NCI-H69 (cell line): ENCODE results near the gene ABCC4.
A peak's percentile ranks its signal among the peaks of the same experiment; 100 is the strongest.

Experiments used
- DNase-seq: peaks from one replicate; lab custom pipeline; 2025; lab: John Stamatoyannopoulos, UW

The ABCC4 gene

GRCh38 chr13:95256091-95256490 lies 45.2 kb downstream of the ABCC4 start:
- no peak for DNase-seq

- no peak for DNase-seq
Measured at GRCh38 chr13:95255072-95255732, 46.0 kb downstream of the ABCC4 start.

GRCh38 chr13:95254339-95254738 lies 46.9 kb downstream of the ABCC4 start:
- no peak for DNase-seq

GRCh38 chr13:95253033-95253432 lies 48.2 kb downstream of the ABCC4 start:
- no peak for DNase-seq

- DNase-seq: no peak
Measured at GRCh38 chr13:95251641-95252040, 49.6 kb downstream of the ABCC4 start.

GRCh38 chr13:95250961-95251360 lies 50.3 kb downstream of the ABCC4 start:
- no peak for DNase-seq

GRCh38 chr13:95248953-95249352 lies 52.3 kb downstream of the ABCC4 start:
- DNase-seq: no peak

- DNase-seq: no peak
Measured at GRCh38 chr13:95247852-95248251, 53.4 kb downstream of the ABCC4 start.

GRCh38 chr13:95247171-95247570 lies 54.1 kb downstream of the ABCC4 start:
- no peak for DNase-seq

- DNase-seq: peak; percentile 55
Measured at GRCh38 chr13:95246292-95247082, 54.8 kb downstream of the ABCC4 start.

GRCh38 chr13:95245071-95245470 lies 56.2 kb downstream of the ABCC4 start:
- DNase-seq: no peak

- DNase-seq: no peak
Measured at GRCh38 chr13:95243207-95243606, 58.0 kb downstream of the ABCC4 start.

- DNase-seq: no peak
Measured at GRCh38 chr13:95241321-95241720, 59.9 kb downstream of the ABCC4 start.

- DNase-seq: no peak
Measured at GRCh38 chr13:95239283-95239682, 62.0 kb downstream of the ABCC4 start.

- DNase-seq: no peak
Measured at GRCh38 chr13:95237310-95237870, 63.9 kb downstream of the ABCC4 start.

GRCh38 chr13:95236774-95237173 lies 64.5 kb downstream of the ABCC4 start:
- DNase-seq: no peak

- no peak for DNase-seq
Measured at GRCh38 chr13:95235974-95236373, 65.3 kb downstream of the ABCC4 start.

GRCh38 chr13:95235199-95235756 lies 66.0 kb downstream of the ABCC4 start:
- peak; percentile 10 for DNase-seq

- no peak for DNase-seq
Measured at GRCh38 chr13:95234242-95234641, 67.0 kb downstream of the ABCC4 start.

- peak; percentile 54 for DNase-seq
Measured at GRCh38 chr13:95233026-95233635, 68.1 kb downstream of the ABCC4 start.

- no peak for DNase-seq
Measured at GRCh38 chr13:95231393-95231792, 69.9 kb downstream of the ABCC4 start.

GRCh38 chr13:95229855-95230254 lies 71.4 kb downstream of the ABCC4 start:
- no peak for DNase-seq

GRCh38 chr13:95228130-95228529 lies 73.1 kb downstream of the ABCC4 start:
- DNase-seq: no peak
